Stimulated activated CD8-positive, alpha-beta memory T cell treated with anti-CD3 and anti-CD28 coated beads, Interleukin-12 subunit alpha, Interleukin-12 subunit beta, amount 100 ng/mL, for 1 hour (primary cell): ENCODE measurements around the gene EFCAB7.

Experiments used
- DNase-seq: peaks from one replicate; pipeline ENCODE4 v3.0.0-alpha.2; 2020; ENCODE audit warnings: low read depth

The EFCAB7 gene

GRCh38 chr1:63522891-63523728 lies at the start of gene EFCAB7, which contains the start of gene ITGB3BP:
Gene EFCAB7 (plus strand): TSS chr1:63523525. CDS start chr1:63525573, 2,048 bp downstream.
Gene ITGB3BP (minus strand): TSS chr1:63523225. CDS start chr1:63523133, 92 bp downstream.
- DNase-seq = peak; percentile 65

GRCh38 chr1:63475761-63476160 lies 47.6 kb upstream of the EFCAB7 start:
- DNase-seq = no peak

- no peak for DNase-seq
Observed at GRCh38 chr1:63480057-63480456, 43.3 kb upstream of the EFCAB7 start.

GRCh38 chr1:63486629-63487028 lies 36.7 kb upstream of the EFCAB7 start:
- DNase-seq = no peak

- DNase-seq = no peak
Observed at GRCh38 chr1:63487336-63488065, 35.8 kb upstream of the EFCAB7 start.

- no peak for DNase-seq
Observed at GRCh38 chr1:63497577-63497976, 25.7 kb upstream of the EFCAB7 start.

- no peak for DNase-seq
Observed at GRCh38 chr1:63498106-63498505, 25.2 kb upstream of the EFCAB7 start.

GRCh38 chr1:63501256-63501655 lies 22.1 kb upstream of the EFCAB7 start:
- no peak for DNase-seq

- DNase-seq = no peak
Observed at GRCh38 chr1:63506782-63507181, 16.5 kb upstream of the EFCAB7 start.

GRCh38 chr1:63509718-63510117 lies 13.6 kb upstream of the EFCAB7 start:
- no peak for DNase-seq

- no peak for DNase-seq
Observed at GRCh38 chr1:63512584-63512983, 10.7 kb upstream of the EFCAB7 start.

- no peak for DNase-seq
Observed at GRCh38 chr1:63516629-63517028, 6.7 kb upstream of the EFCAB7 start.

GRCh38 chr1:63523738-63524137 lies 413 bp downstream of the EFCAB7 start:
- DNase-seq = no peak

GRCh38 chr1:63524201-63524600 lies 876 bp downstream of the EFCAB7 start:
- no peak for DNase-seq

GRCh38 chr1:63532727-63533126 lies 9.4 kb downstream of the EFCAB7 start:
- no peak for DNase-seq

- no peak for DNase-seq
Observed at GRCh38 chr1:63533931-63534330, 10.6 kb downstream of the EFCAB7 start.

- no peak for DNase-seq
Observed at GRCh38 chr1:63534406-63534805, 11.1 kb downstream of the EFCAB7 start.

- no peak for DNase-seq
Observed at GRCh38 chr1:63537006-63537405, 13.7 kb downstream of the EFCAB7 start.

- no peak for DNase-seq
Observed at GRCh38 chr1:63537940-63538339, 14.6 kb downstream of the EFCAB7 start.

GRCh38 chr1:63545780-63546179 lies 22.5 kb downstream of the EFCAB7 start:
- DNase-seq = no peak

- no peak for DNase-seq
Observed at GRCh38 chr1:63547621-63548294, 24.4 kb downstream of the EFCAB7 start.

- no peak for DNase-seq
Observed at GRCh38 chr1:63548303-63548702, 25.0 kb downstream of the EFCAB7 start.

- DNase-seq = no peak
Observed at GRCh38 chr1:63548877-63549276, 25.6 kb downstream of the EFCAB7 start.
